ENCODE measurements around the gene THEM5. TPM values are rescaled to one million over a fixed set of nuclear protein-coding genes. Genes with fewer than 3 reads are reported as not detected.
A peak's percentile ranks its signal among the peaks of the same experiment; 100 is the strongest.

THEM5 gene
- total RNA-seq, 6 experiments from 2014 or later = not detected

DNA sequence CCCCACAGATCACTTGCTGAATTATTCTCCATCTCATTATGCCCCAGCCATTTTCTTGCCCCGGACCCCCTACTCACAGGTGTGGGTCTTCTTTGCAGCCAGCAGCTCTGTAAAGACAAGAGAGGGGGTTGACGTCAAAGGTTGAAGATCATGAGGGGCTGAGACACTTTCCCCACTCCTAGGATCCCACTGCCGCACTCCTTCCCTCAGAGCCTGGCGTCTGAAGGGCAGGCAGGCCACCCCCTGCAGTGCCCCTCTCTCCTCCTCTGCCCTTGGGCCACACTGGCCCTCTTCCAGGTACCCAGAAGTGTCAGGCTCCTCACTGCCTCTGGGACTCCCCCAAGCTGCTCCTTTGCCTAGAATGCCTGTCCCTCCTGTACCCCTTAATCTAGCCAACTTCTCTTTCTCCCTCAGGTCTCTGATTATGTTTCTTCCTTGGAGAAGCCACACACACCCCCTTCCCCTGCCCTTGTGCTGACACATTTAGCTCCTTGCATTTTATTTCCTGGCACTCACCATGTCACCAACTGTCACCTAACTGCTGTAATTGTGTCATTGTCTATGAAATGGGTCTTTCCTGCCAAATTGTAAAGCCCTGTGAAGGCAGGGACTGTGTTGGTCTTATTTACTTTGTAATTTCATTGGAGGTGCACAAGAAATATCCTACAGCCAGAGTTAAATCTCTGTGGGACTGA, 24.0 kb downstream of the THEM5 start:
- Histone ChIP-seq H3K4me3 (no peak overlapping the region), H3K4me1 (peaks cover 0 to 75% (median 27%) of the 10 kb centered on the region in 4 donors)
- WGBS (ENCODE audit: insufficient coverage, low coverage, low lambda C conversion rate, missing lambda C conversion rate) = 21% methylated on average over 2 of the region's 4 CpGs

DNA sequence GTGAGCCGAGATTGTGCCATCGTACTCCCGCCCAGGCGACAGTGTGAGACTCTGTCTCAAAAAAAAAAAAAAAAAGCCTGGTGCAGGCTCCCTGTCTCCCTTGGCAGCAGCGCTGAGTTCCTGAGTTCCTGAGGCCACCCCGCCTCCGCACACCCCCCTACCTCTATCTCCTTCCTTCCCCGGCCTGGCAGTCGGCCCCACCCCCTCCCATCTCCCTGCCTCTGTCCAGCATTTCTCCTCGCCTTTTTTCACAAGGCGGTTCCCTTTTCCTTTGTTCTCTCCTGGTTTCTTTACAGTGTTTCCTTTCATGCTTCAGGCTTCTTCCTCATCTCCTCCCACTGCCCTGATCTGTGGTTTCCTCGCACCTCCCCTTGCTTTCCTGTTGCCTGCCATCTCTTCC, 24.6 kb downstream of the THEM5 start:
- Histone ChIP-seq H3K36me3 (peaks cover 0 to 4% (median 1%) of the 10 kb centered on the region in 4 donors), H3K4me1 (peaks cover 0 to 69% (median 25%) of the 10 kb centered on the region in 4 donors), H3K27me3 (no peaks in the 10 kb centered on the region), H3K4me3 (no peak overlapping the region), H3K27ac (no peak overlapping the region), H3K9me3 (no peaks in the 10 kb centered on the region)
- DNase-seq = peak in 2 of 3 donors; percentile 62 to 69
- peak in 1 of 4 donors; percentile 3 for ATAC-seq
- TF ChIP-seq, protein P1, sequence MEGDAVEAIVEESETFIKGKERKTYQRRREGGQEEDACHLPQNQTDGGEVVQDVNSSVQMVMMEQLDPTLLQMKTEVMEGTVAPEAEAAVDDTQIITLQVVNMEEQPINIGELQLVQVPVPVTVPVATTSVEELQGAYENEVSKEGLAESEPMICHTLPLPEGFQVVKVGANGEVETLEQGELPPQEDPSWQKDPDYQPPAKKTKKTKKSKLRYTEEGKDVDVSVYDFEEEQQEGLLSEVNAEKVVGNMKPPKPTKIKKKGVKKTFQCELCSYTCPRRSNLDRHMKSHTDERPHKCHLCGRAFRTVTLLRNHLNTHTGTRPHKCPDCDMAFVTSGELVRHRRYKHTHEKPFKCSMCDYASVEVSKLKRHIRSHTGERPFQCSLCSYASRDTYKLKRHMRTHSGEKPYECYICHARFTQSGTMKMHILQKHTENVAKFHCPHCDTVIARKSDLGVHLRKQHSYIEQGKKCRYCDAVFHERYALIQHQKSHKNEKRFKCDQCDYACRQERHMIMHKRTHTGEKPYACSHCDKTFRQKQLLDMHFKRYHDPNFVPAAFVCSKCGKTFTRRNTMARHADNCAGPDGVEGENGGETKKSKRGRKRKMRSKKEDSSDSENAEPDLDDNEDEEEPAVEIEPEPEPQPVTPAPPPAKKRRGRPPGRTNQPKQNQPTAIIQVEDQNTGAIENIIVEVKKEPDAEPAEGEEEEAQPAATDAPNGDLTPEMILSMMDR (IDR thresholded peaks at IDR 0.05) = no peak
- TF ChIP-seq POLR2A (IDR thresholded peaks at IDR 0.05) = no peak
- 2% methylated on average over 5 of the region's 12 CpGs for WGBS (ENCODE audit: insufficient coverage, low coverage, low lambda C conversion rate, missing lambda C conversion rate)
- intact Hi-C loops (cut with DNase I) = no loop called here

More for the DNA sequence above, 24.0 kb downstream of the THEM5 start:
- Histone ChIP-seq H3K27me3 (no peaks in the 10 kb centered on the region), H3K36me3 (peaks cover 0 to 4% (median 1%) of the 10 kb centered on the region in 4 donors), H3K27ac (no peak overlapping the region), H3K9me3 (no peaks in the 10 kb centered on the region)
- DNase-seq (peak in 1 of 3 donors; percentile 13), ATAC-seq (no peak)
- intact Hi-C loops (cut with DNase I) = no loop called here
- no peak for TF ChIP-seq POLR2A (IDR thresholded peaks at IDR 0.05)
- TF ChIP-seq, protein P1 (IDR thresholded peaks at IDR 0.05) = no peak

DNA sequence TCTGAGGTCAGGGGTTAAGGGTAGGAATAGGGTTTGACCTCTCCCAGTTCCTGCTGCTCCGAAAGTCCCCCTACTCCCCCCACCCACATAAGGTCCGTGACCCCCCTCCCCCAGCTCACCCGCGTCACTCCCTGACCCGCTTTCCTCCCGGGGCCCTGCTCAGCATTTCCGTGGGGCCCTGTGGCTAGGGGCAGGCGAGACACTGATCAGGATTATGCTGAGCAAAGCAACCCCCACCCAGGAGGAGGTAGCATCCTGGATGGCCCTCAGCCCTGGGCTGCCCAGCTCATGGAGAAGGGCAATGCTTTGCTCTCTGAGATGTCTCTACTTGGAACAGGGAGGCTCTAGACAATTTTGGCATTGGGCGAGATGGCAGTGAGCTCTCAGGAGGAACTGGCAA, 25.7 kb downstream of the THEM5 start:
- no peak for TF ChIP-seq POLR2A (IDR thresholded peaks at IDR 0.05)
- TF ChIP-seq, protein P1 (IDR thresholded peaks at IDR 0.05) = no peak
- intact Hi-C loops (cut with DNase I) = no loop called here
- ATAC-seq (no peak), DNase-seq (peak in 1 of 3 donors; percentile 26)
- H3K27ac ChIP-seq = no peak overlapping the region
- WGBS (ENCODE audit: insufficient coverage, low coverage, low lambda C conversion rate, missing lambda C conversion rate) = 18% methylated on average over 6 of the region's 9 CpGs
- no peaks in the 10 kb centered on the region for H3K27me3 ChIP-seq
- peaks cover 0 to 60% (median 20%) of the 10 kb centered on the region in 4 donors for H3K4me1 ChIP-seq
- H3K4me3 ChIP-seq = no peak overlapping the region
- H3K36me3 ChIP-seq = peaks cover 0 to 4% (median 1%) of the 10 kb centered on the region in 4 donors
- H3K9me3 ChIP-seq = no peaks in the 10 kb centered on the region

DNA sequence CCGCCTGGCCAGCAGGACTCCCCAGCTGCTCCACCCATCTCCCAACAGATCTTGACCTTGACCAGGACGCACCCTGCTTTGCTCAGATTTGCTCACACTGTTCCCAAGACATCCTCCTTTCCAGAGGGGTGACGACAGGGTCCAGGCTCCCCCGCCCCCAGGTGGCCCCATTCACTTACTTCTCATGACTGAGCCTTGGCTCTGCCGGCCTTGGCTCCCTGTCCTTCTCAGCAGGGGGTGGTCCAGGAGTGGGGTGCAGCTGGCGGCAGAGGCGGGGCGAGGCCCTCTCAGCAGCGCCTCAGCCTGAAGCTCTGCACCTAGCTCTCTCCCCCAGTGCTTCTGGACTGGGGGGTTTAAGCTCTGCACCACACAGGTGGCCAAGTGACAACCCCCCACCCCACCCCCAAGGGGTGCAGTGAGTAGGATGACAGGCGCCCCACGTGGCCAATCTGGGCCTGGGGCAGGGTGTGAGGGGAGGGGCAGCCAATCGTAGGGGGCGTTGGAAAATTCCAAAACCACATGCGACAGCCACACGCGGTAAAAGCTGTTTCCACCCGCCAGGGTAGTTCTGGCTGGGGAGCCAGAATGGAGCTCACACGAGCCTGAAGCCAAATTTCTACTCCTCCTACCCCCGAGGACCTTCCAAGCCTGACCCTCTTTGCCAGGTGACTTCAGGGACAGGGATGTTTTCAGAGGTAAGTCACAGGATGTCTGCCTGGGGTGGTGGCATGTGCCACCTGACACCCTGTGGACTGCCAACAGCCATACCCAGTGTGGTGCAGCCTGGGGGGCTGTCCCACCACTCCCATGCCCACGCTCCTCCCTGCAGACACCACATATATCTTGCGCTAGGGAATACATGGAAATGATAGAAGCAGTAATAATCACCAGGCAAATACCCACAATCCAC, 27.5 kb downstream of the THEM5 start:
- Histone ChIP-seq H3K4me1 (peaks cover 0 to 67% (median 20%) of the 10 kb centered on the region in 4 donors), H3K9me3 (no peaks in the 10 kb centered on the region), H3K36me3 (peaks cover 0 to 4% (median 1%) of the 10 kb centered on the region in 4 donors), H3K27ac (no peak overlapping the region), H3K27me3 (no peaks in the 10 kb centered on the region), H3K4me3 (no peak overlapping the region)
- peak in 1 of 3 donors; percentile 38 for DNase-seq
- TF ChIP-seq, protein P1 (IDR thresholded peaks at IDR 0.05) = no peak
- TF ChIP-seq POLR2A (IDR thresholded peaks at IDR 0.05) = no peak
- WGBS (ENCODE audit: insufficient coverage, low coverage, low lambda C conversion rate, missing lambda C conversion rate) = 66% methylated on average over 16 of the region's 21 CpGs
- ATAC-seq = no peak
- intact Hi-C loops (cut with DNase I) = no loop called here

Measured in right lobe of liver (tissue), 6 donors.